ENCODE measurements around the gene CBY2. TPM values are rescaled to one million over a fixed set of nuclear protein-coding genes. Genes with fewer than 3 reads are reported as not detected.
"Not testable (repeated sequence)": the region's sequence is repeated elsewhere in the genome, so short reads cannot be mapped to it uniquely, and the experiment has no call there.

CBY2 gene
- total RNA-seq, 1 donor from 2014 or later = 0.32 TPM

- no peak for ATAC-seq
Measured at GRCh38 chr13:45748941-45749759, 47.0 kb downstream of the CBY2 start.

DNA sequence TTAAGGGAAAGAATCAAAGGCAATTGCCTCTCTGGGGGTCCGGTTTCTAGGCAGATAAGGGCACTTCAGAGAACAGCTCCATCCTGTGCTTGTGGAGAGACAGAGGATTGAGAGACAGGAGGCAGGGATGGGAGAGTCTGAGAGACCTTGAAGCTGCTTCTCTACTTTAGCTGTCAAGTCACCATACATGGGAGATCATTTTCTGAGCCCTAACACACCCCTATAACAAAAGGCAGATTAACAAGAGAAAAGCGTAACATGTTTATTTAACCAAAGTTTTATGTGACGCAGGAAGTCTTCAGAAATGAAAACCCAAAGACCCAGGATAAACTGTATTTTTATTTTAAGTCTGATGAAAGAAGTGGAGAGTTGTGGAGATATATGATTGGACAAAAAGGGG, 48.4 kb downstream of the CBY2 start:
- peak; percentile 55 for ATAC-seq

GRCh38 chr13:45751885-45752284, 49.8 kb downstream of the CBY2 start:
- ATAC-seq = no peak

DNA sequence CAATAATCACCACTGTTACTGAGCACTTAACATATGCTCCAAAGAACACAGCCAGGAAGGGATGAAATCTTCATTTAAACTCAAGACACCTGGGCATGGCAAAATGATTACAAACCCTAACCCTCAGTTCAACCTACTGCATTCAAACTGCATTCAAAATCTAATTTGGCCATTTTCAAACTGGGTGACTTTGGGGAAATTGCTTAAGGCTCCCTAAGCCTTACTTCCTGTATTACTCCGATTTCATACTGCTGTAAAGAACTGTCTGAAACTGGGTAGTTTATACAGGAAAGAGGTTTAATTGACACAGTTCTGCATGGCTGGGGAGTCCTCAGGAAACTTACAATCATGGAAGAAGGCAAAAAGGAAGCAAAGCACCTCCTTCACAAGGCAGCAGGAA, 50.4 kb downstream of the CBY2 start:
- ATAC-seq = no peak

- ATAC-seq = not testable (repeated sequence)
Measured at GRCh38 chr13:45756498-45756897, 54.4 kb downstream of the CBY2 start.

GRCh38 chr13:45757589-45757988, 55.5 kb downstream of the CBY2 start:
- not testable (repeated sequence) for ATAC-seq

GRCh38 chr13:45763419-45763818, 61.3 kb downstream of the CBY2 start:
- no peak for ATAC-seq

Other genes with a start within 250 kb of the CBY2 start
- gene COG3, start 237.4 kb upstream of the CBY2 start, total RNA-seq = 16.3 TPM
- gene ERICH6B, start 86.6 kb upstream of the CBY2 start, total RNA-seq = not detected
- gene SIAH3, start 149.4 kb downstream of the CBY2 start, total RNA-seq = 0.04 TPM